ENCODE measurements around the gene EXD2. TPM values are rescaled to one million over a fixed set of nuclear protein-coding genes. Genes with fewer than 3 reads are reported as not detected.
"Not testable (repeated sequence)": the region's sequence is repeated elsewhere in the genome, so short reads cannot be mapped to it uniquely, and the experiment has no call there.

The EXD2 gene
- 35.6 TPM for polyA plus RNA-seq (ENCODE audit: insufficient read length)
- long read RNA-seq, donor 1, full-length matches to known transcripts: 6 of 6 reads
- long read RNA-seq, donor 1, partial matches to known transcripts: 0 of 6 reads
- long read RNA-seq, donor 1, other reads (novel, unspliced or antisense): 0 of 6 reads
- long read RNA-seq, donor 2, partial matches to known transcripts: 0 of 2 reads
- long read RNA-seq, donor 2, other reads (novel, unspliced or antisense): 0 of 2 reads
- long read RNA-seq, donor 3: 0 reads
- long read RNA-seq, donor 4: 0 reads
- long read RNA-seq, donor 5, partial matches to known transcripts: 13 of 16 reads
- long read RNA-seq, donor 5, other reads (novel, unspliced or antisense): 0 of 16 reads
- long read RNA-seq, donor 6, partial matches to known transcripts: 13 of 13 reads
- long read RNA-seq, donor 6, other reads (novel, unspliced or antisense): 0 of 13 reads
- long read RNA-seq, donor 7, partial matches to known transcripts: 0 of 4 reads
- long read RNA-seq, donor 7, other reads (novel, unspliced or antisense): 0 of 4 reads
- long read RNA-seq, donor 8: 0 reads

- DNase-seq: peak; percentile 86
Observed at GRCh38 chr14:69191340-69192111, at the start of gene EXD2. TSS of gene EXD2 (plus strand) at chr14:69191498. CDS start at chr14:69209471, 17,973 bp downstream.

GRCh38 chr14:69141550-69141949 lies 49.7 kb upstream of the EXD2 start:
- no peak for DNase-seq

- DNase-seq: peak; percentile 26
Observed at GRCh38 chr14:69142101-69142500, 49.2 kb upstream of the EXD2 start.

- no peak for DNase-seq
Observed at GRCh38 chr14:69149461-69150244, 41.6 kb upstream of the EXD2 start.

- DNase-seq: peak; percentile 66
Observed at GRCh38 chr14:69151458-69152180, 39.7 kb upstream of the EXD2 start.

- peak; percentile 54 for DNase-seq
Observed at GRCh38 chr14:69152181-69152901, 39.0 kb upstream of the EXD2 start.

- no peak for DNase-seq
Observed at GRCh38 chr14:69152902-69153151, 38.5 kb upstream of the EXD2 start, which contains the start of gene DCAF5. TSS of gene DCAF5 (minus strand) at chr14:69153119. CDS start at chr14:69152978, 141 bp downstream.

GRCh38 chr14:69153152-69153872 lies 38.0 kb upstream of the EXD2 start:
- DNase-seq: peak; percentile 89

GRCh38 chr14:69153873-69154270 lies 37.4 kb upstream of the EXD2 start:
- peak; percentile 40 for DNase-seq

GRCh38 chr14:69154779-69155178 lies 36.5 kb upstream of the EXD2 start:
- peak; percentile 13 for DNase-seq

GRCh38 chr14:69156224-69156623 lies 35.1 kb upstream of the EXD2 start:
- DNase-seq: no peak

- no peak for DNase-seq
Observed at GRCh38 chr14:69161590-69161989, 29.7 kb upstream of the EXD2 start.

GRCh38 chr14:69165787-69166186 lies 25.5 kb upstream of the EXD2 start:
- DNase-seq: not testable (repeated sequence)

GRCh38 chr14:69170839-69171238 lies 20.5 kb upstream of the EXD2 start:
- DNase-seq: no peak

GRCh38 chr14:69171569-69171968 lies 19.7 kb upstream of the EXD2 start:
- no peak for DNase-seq

- DNase-seq: no peak
Observed at GRCh38 chr14:69175130-69175529, 16.2 kb upstream of the EXD2 start.

- no peak for DNase-seq
Observed at GRCh38 chr14:69181491-69181890, 9.8 kb upstream of the EXD2 start.

- DNase-seq: not testable (repeated sequence)
Observed at GRCh38 chr14:69182580-69182979, 8.7 kb upstream of the EXD2 start.

GRCh38 chr14:69183735-69184134 lies 7.6 kb upstream of the EXD2 start:
- DNase-seq: no peak

GRCh38 chr14:69190191-69190590 lies 1.1 kb upstream of the EXD2 start:
- DNase-seq: no peak

All from left kidney (tissue), 8 donors.